Ascending aorta (tissue), 2 donors: Measurements from ENCODE around the gene KLC3. TPM values are rescaled to one million over a fixed set of nuclear protein-coding genes. Genes with fewer than 3 reads are reported as not detected.

Experiments
- DNase-seq, 2 donors: peaks; one replicate each; pipeline ENCODE4 v3.0.0-alpha.2; 2019; ENCODE audit warnings: low spot score in 2 of 2
- H3K27ac ChIP-seq, 2 donors: fragments of 200-600 bp; sonication (generic); one replicate each; pipeline ENCODE4 v1.5.1; 2016 to 2017; ENCODE audit warnings: mild to moderate bottlenecking in 1 of 2
- H3K27me3 ChIP-seq: fragments of 200-600 bp; sonication (generic); one replicate; pipeline ENCODE4 v1.5.1; 2017
- H3K36me3 ChIP-seq, 2 donors: fragments of 200-600 bp; sonication (generic); one replicate each; pipeline ENCODE4 v1.5.1; 2016
- H3K4me1 ChIP-seq, 2 donors: fragments of 200-600 bp; sonication (generic); one replicate each; pipeline ENCODE4 v1.5.1; 2016 to 2017; ENCODE audit warnings: mild to moderate bottlenecking in 1 of 2
- H3K4me3 ChIP-seq, 2 donors: fragments of 200-600 bp; sonication (generic); one replicate each; pipeline ENCODE4 v1.5.1; 2016 to 2017; ENCODE audit warnings: mild to moderate bottlenecking in 1 of 2
- H3K9me3 ChIP-seq, 2 donors: fragments of 200-600 bp; sonication (generic); one replicate each; pipeline ENCODE4 v1.5.1; 2016
- intact Hi-C: fragments of 100-400 bp; cut with DNase I; formaldehyde crosslinking; loops from one replicate; pipeline ENCODE4 v1.15.1; 2023
- total RNA-seq: library from RNA; depleted of rRNA; stranded (reverse); fragments of >200 nt; gene quantifications from one replicate; pipeline ENCODE4 v1.1.0, GENCODE V29; 2016
- TF ChIP-seq, protein P1 (sequence below), 3 experiments: fragments of 200-600 bp in 2 of 3; fragments of 450-650 bp in 1 of 3; sonication (generic) in 2 of 3; IDR thresholded peaks; one replicate each; pipeline ENCODE4 v1.5.1; 2016 to 2019; ENCODE audit warnings: antibody characterized with exemption in 3 of 3, mild to moderate bottlenecking in 1 of 3, moderate library complexity in 1 of 3

The KLC3 gene
- total RNA-seq, 1 donor from 2014 or later, result not detected

DNA sequence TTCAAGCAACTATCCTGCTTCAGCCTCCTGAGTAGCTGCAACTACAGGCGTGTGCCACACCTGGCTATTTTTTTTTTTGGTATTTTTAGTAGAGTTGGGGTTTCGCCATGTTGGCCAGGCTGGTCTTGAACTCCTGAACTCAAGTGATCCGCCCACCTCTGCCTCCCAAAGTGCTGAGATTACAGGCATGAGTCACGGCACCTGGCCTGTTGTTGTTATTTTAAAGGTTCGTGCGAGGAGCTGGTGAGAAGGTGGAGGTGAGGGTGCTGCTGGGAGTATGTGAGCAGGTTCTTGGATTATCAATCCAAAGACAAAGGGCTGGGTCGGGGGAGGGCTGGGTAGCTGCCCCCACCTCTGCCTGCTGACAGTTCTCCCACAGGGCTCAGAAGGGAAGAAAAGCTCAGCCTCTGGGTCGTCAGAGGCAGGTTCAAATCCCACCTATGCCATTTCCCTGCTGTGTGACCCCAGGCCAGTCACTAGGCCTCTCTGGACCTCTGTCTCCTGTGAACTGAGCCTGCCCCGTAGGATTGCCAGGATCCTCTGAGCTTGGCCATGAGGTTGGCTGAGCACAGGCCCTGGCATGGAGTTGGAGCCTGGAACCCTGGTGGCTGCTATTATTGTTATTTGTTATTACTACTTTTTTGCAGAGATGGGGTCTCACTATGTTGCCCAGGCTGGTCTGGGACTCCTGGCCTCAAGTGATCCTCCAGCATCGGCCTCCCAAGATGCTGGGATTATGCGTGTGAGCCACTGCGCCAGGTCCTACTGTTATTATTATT is 19.4 kb upstream of the KLC3 start:
- no peak overlapping the region for H3K27ac ChIP-seq
- no peaks in the 10 kb centered on the region for H3K36me3 ChIP-seq
- intact Hi-C loops, result no loop called here
- no peaks in the 10 kb centered on the region for H3K9me3 ChIP-seq
- H3K27me3 ChIP-seq, result peaks cover 7% of the 10 kb centered on the region
- no peak for DNase-seq
- TF ChIP-seq, protein P1, sequence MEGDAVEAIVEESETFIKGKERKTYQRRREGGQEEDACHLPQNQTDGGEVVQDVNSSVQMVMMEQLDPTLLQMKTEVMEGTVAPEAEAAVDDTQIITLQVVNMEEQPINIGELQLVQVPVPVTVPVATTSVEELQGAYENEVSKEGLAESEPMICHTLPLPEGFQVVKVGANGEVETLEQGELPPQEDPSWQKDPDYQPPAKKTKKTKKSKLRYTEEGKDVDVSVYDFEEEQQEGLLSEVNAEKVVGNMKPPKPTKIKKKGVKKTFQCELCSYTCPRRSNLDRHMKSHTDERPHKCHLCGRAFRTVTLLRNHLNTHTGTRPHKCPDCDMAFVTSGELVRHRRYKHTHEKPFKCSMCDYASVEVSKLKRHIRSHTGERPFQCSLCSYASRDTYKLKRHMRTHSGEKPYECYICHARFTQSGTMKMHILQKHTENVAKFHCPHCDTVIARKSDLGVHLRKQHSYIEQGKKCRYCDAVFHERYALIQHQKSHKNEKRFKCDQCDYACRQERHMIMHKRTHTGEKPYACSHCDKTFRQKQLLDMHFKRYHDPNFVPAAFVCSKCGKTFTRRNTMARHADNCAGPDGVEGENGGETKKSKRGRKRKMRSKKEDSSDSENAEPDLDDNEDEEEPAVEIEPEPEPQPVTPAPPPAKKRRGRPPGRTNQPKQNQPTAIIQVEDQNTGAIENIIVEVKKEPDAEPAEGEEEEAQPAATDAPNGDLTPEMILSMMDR (IDR thresholded peaks at IDR 0.05), result no peak
- H3K4me3 ChIP-seq, result no peak overlapping the region
- H3K4me1 ChIP-seq, result peaks cover 0 to 9% of the 10 kb centered on the region in 2 donors

DNA sequence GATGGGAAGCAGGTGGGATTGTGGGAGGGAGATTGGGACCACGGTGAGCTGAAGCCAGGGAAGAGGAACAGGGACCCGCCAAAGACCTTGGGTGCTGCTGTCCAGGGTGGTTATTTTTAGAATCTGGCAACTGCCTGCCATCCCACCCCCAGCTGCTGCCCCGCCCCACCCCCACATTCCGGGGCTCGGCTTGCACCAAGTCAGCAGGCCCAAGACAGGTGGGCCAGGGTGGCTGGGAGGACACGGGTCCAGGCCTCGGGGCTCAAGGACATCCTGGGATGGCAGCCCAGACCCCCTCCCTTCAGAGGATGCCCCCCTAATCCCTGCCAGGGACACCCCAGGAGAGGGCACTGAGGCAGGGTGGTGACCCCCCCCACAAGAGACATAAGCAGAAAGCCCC is 18.7 kb upstream of the KLC3 start:
- peaks cover 0 to 9% of the 10 kb centered on the region in 2 donors for H3K4me1 ChIP-seq
- H3K4me3 ChIP-seq, result no peak overlapping the region
- no peaks in the 10 kb centered on the region for H3K36me3 ChIP-seq
- H3K27ac ChIP-seq, result no peak overlapping the region
- DNase-seq, result no peak
- H3K9me3 ChIP-seq, result no peaks in the 10 kb centered on the region
- TF ChIP-seq, protein P1 (IDR thresholded peaks at IDR 0.05), result no peak
- H3K27me3 ChIP-seq, result peaks cover 7% of the 10 kb centered on the region
- intact Hi-C loops, result no loop called here

- H3K4me1 ChIP-seq, result peaks cover 0 to 9% of the 10 kb centered on the region in 2 donors
- DNase-seq, result no peak
- H3K4me3 ChIP-seq, result no peak overlapping the region
- no peaks in the 10 kb centered on the region for H3K36me3 ChIP-seq
- no peak overlapping the region for H3K27ac ChIP-seq
- H3K27me3 ChIP-seq, result peaks cover 7% of the 10 kb centered on the region
- H3K9me3 ChIP-seq, result no peaks in the 10 kb centered on the region
- intact Hi-C loops, result no loop called here
- TF ChIP-seq, protein P1 (IDR thresholded peaks at IDR 0.05), result no peak
Measured at GRCh38 chr19:45322311-45322710, 18.2 kb upstream of the KLC3 start.

DNA sequence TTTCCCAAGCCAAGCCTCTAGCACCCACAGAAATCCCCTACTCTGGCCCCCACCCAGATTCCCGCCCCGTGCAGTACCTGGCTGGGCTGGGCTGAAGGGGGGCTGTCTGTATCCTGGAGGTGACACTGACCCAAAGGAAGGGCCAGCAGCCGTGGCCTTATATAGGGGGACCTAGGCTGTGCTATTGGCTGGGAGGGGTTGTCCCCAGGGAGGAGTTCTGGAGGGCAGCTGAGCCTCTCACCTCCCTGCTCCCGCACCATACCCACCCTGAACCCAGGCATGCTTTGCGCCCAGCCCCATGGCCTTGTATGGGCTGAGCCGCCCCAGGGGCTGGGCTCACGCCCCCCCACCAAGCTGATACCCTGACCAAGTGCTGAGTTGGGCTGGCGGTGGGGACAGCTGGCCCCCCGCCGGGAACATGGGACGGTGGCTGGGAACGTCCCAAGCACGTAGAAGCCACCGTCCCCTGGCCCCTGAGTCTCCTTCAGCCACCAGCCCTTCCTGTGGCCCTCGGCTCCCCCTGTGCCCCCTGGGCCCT is 17.7 kb upstream of the KLC3 start, which contains the start of gene CKM:
Gene CKM, minus strand, starts transcription at position 132 of the 538 bp plus-strand sequence. CDS start 3,162 bp downstream, outside the sequence.
- no peaks in the 10 kb centered on the region for H3K36me3 ChIP-seq
- peaks cover 7% of the 10 kb centered on the region for H3K27me3 ChIP-seq
- peaks cover 0 to 9% of the 10 kb centered on the region in 2 donors for H3K4me1 ChIP-seq
- intact Hi-C loops, result no loop called here
- no peaks in the 10 kb centered on the region for H3K9me3 ChIP-seq
- peak within 1 kb of the TSS in 1 of 2 donors; percentile 44 for H3K4me3 ChIP-seq
- TF ChIP-seq, protein P1 (IDR thresholded peaks at IDR 0.05), result no peak
- H3K27ac ChIP-seq, result no peak within 1 kb of the TSS
- DNase-seq, result no peak

- H3K27ac ChIP-seq, result no peak overlapping the region
- peaks cover 0 to 9% of the 10 kb centered on the region in 2 donors for H3K4me1 ChIP-seq
- intact Hi-C loops, result no loop called here
- no peaks in the 10 kb centered on the region for H3K36me3 ChIP-seq
- H3K27me3 ChIP-seq, result peaks cover 7% of the 10 kb centered on the region
- TF ChIP-seq, protein P1 (IDR thresholded peaks at IDR 0.05), result no peak
- peak overlapping the region in 1 of 2 donors; percentile 44 for H3K4me3 ChIP-seq
- no peak for DNase-seq
- no peaks in the 10 kb centered on the region for H3K9me3 ChIP-seq
Measured at GRCh38 chr19:45323671-45324081, 16.9 kb upstream of the KLC3 start.
